ENCODE data around the gene C5orf52.
"Not testable (repeated sequence)": the region's sequence is repeated elsewhere in the genome, so short reads cannot be mapped to it uniquely, and the experiment has no call there.

C5orf52 gene

GRCh38 chr5:157689942-157690689 lies 18.8 kb downstream of the C5orf52 start:
- peaks cover 0 to 5% of the 10 kb centered on the region in 2 donors for H3K9me3 Mint-ChIP-seq
- H3K4me3 Mint-ChIP-seq = peak overlapping the region; percentile 59 to 68
- no peaks in the 10 kb centered on the region for H3K27me3 Mint-ChIP-seq
- H3K4me1 Mint-ChIP-seq = peaks cover 2 to 4% of the 10 kb centered on the region in 2 donors
- peaks cover 7 to 8% of the 10 kb centered on the region in 2 donors for H3K36me3 Mint-ChIP-seq
- peak overlapping the region; percentile 17 for H3K27ac Mint-ChIP-seq
- DNase-seq = peak; percentile 27
- peak; percentile 85 to 87 for ATAC-seq (replicated peaks)

GRCh38 chr5:157690690-157691433 lies 19.5 kb downstream of the C5orf52 start:
- H3K27ac Mint-ChIP-seq = peak overlapping the region; percentile 9

GRCh38 chr5:157693816-157694215 lies 22.5 kb downstream of the C5orf52 start:
- not testable (repeated sequence) for H3K9me3 Mint-ChIP-seq; H3K27ac Mint-ChIP-seq; H3K4me1 Mint-ChIP-seq; H3K27me3 Mint-ChIP-seq; H3K4me3 Mint-ChIP-seq; ATAC-seq (replicated peaks); DNase-seq
- H3K36me3 Mint-ChIP-seq = peaks cover 12% of the 10 kb centered on the region in 2 donors

More at GRCh38 chr5:157690690-157691433, 19.5 kb downstream of the C5orf52 start:
- peaks cover 7 to 8% of the 10 kb centered on the region in 2 donors for H3K36me3 Mint-ChIP-seq
- H3K27me3 Mint-ChIP-seq = no peaks in the 10 kb centered on the region
- DNase-seq (no peak), ATAC-seq (replicated peaks) (peak in 1 of 2 donors; percentile 27)
- H3K9me3 Mint-ChIP-seq = peaks cover 0 to 5% of the 10 kb centered on the region in 2 donors
- peak overlapping the region; percentile 59 to 68 for H3K4me3 Mint-ChIP-seq
- peaks cover 2 to 4% of the 10 kb centered on the region in 2 donors for H3K4me1 Mint-ChIP-seq

- not testable (repeated sequence) for DNase-seq; H3K9me3 Mint-ChIP-seq; H3K4me3 Mint-ChIP-seq; H3K27me3 Mint-ChIP-seq; H3K4me1 Mint-ChIP-seq; ATAC-seq (replicated peaks); H3K27ac Mint-ChIP-seq
- peaks cover 15 to 18% of the 10 kb centered on the region in 2 donors for H3K36me3 Mint-ChIP-seq
Observed at GRCh38 chr5:157696154-157696553, 24.8 kb downstream of the C5orf52 start.

GRCh38 chr5:157698674-157699073 lies 27.3 kb downstream of the C5orf52 start:
- H3K27ac Mint-ChIP-seq; H3K4me1 Mint-ChIP-seq; DNase-seq; H3K9me3 Mint-ChIP-seq; H3K27me3 Mint-ChIP-seq; ATAC-seq (replicated peaks); H3K4me3 Mint-ChIP-seq: not testable (repeated sequence)
- peaks cover 9 to 13% of the 10 kb centered on the region in 2 donors for H3K36me3 Mint-ChIP-seq

- DNase-seq (no peak), ATAC-seq (replicated peaks) (no peak)
- H3K4me1 Mint-ChIP-seq = no peaks in the 10 kb centered on the region
- no peak overlapping the region for H3K4me3 Mint-ChIP-seq
- H3K27me3 Mint-ChIP-seq = no peaks in the 10 kb centered on the region
- peaks cover 5 to 8% of the 10 kb centered on the region in 2 donors for H3K36me3 Mint-ChIP-seq
- H3K27ac Mint-ChIP-seq = no peak overlapping the region
- H3K9me3 Mint-ChIP-seq = peaks cover 0 to 3% of the 10 kb centered on the region in 2 donors
Observed at GRCh38 chr5:157703736-157704135, 32.4 kb downstream of the C5orf52 start.

- Mint-ChIP-seq H3K4me1 (peaks cover 0 to 2% of the 10 kb centered on the region in 2 donors), H3K27me3 (no peaks in the 10 kb centered on the region), H3K27ac (no peak overlapping the region), H3K36me3 (peaks cover 0 to 4% of the 10 kb centered on the region in 2 donors), H3K4me3 (no peak overlapping the region), H3K9me3 (no peaks in the 10 kb centered on the region)
- DNase-seq (no peak), ATAC-seq (replicated peaks) (no peak)
Observed at GRCh38 chr5:157708866-157709265, 37.5 kb downstream of the C5orf52 start.

- DNase-seq (no peak), ATAC-seq (replicated peaks) (no peak)
- Mint-ChIP-seq H3K4me3 (no peak overlapping the region), H3K27ac (no peak overlapping the region), H3K36me3 (peaks cover 0 to 8% of the 10 kb centered on the region in 2 donors), H3K9me3 (no peaks in the 10 kb centered on the region), H3K27me3 (no peaks in the 10 kb centered on the region), H3K4me1 (peaks cover 0 to 3% of the 10 kb centered on the region in 2 donors)
Observed at GRCh38 chr5:157709346-157709745, 38.0 kb downstream of the C5orf52 start.

GRCh38 chr5:157710431-157710830 lies 39.1 kb downstream of the C5orf52 start:
- H3K27me3 Mint-ChIP-seq = no peaks in the 10 kb centered on the region
- H3K36me3 Mint-ChIP-seq = peaks cover 0 to 8% of the 10 kb centered on the region in 2 donors
- DNase-seq (no peak), ATAC-seq (replicated peaks) (no peak)
- H3K27ac Mint-ChIP-seq = no peak overlapping the region
- peaks cover 0 to 5% of the 10 kb centered on the region in 2 donors for H3K4me1 Mint-ChIP-seq
- H3K9me3 Mint-ChIP-seq = no peaks in the 10 kb centered on the region
- H3K4me3 Mint-ChIP-seq = no peak overlapping the region

- Mint-ChIP-seq H3K4me1 (peaks cover 0 to 5% of the 10 kb centered on the region in 2 donors), H3K4me3 (no peak overlapping the region), H3K36me3 (peaks cover 0 to 8% of the 10 kb centered on the region in 2 donors), H3K27ac (no peak overlapping the region), H3K9me3 (no peaks in the 10 kb centered on the region), H3K27me3 (no peaks in the 10 kb centered on the region)
- no peak for DNase-seq
- peak in 1 of 2 donors; percentile 61 for ATAC-seq (replicated peaks)
Observed at GRCh38 chr5:157710882-157711281, 39.5 kb downstream of the C5orf52 start.

GRCh38 chr5:157713830-157714595 lies 42.7 kb downstream of the C5orf52 start:
- ATAC-seq (replicated peaks) (no peak), DNase-seq (no peak)
- Mint-ChIP-seq H3K27ac (no peak overlapping the region), H3K36me3 (peaks cover 3 to 11% of the 10 kb centered on the region in 2 donors), H3K9me3 (no peaks in the 10 kb centered on the region), H3K27me3 (no peaks in the 10 kb centered on the region), H3K4me3 (no peak overlapping the region), H3K4me1 (peaks cover 13 to 16% of the 10 kb centered on the region in 2 donors)

- DNase-seq (no peak), ATAC-seq (replicated peaks) (no peak)
- Mint-ChIP-seq H3K36me3 (peaks cover 3 to 11% of the 10 kb centered on the region in 2 donors), H3K27me3 (no peaks in the 10 kb centered on the region), H3K4me3 (no peak overlapping the region), H3K9me3 (no peaks in the 10 kb centered on the region), H3K27ac (no peak overlapping the region), H3K4me1 (peaks cover 13 to 16% of the 10 kb centered on the region in 2 donors)
Observed at GRCh38 chr5:157714596-157714864, 43.2 kb downstream of the C5orf52 start.

- Mint-ChIP-seq H3K36me3 (peaks cover 9 to 19% of the 10 kb centered on the region in 2 donors), H3K4me3 (no peak overlapping the region), H3K27ac (peak overlapping the region; percentile 65), H3K4me1 (peaks cover 15 to 16% of the 10 kb centered on the region in 2 donors), H3K27me3 (no peaks in the 10 kb centered on the region), H3K9me3 (peaks cover 0 to 3% of the 10 kb centered on the region in 2 donors)
- DNase-seq = no peak
- ATAC-seq (replicated peaks) = peak; percentile 83 to 89
Observed at GRCh38 chr5:157718519-157718918, 47.2 kb downstream of the C5orf52 start.

- Mint-ChIP-seq H3K27me3 (no peaks in the 10 kb centered on the region), H3K27ac (no peak overlapping the region), H3K9me3 (peaks cover 0 to 3% of the 10 kb centered on the region in 2 donors), H3K36me3 (peaks cover 9 to 12% of the 10 kb centered on the region in 2 donors), H3K4me1 (peaks cover 15 to 23% of the 10 kb centered on the region in 2 donors), H3K4me3 (no peak overlapping the region)
- ATAC-seq (replicated peaks) (no peak), DNase-seq (no peak)
Observed at GRCh38 chr5:157719245-157719644, 47.9 kb downstream of the C5orf52 start.
